GM21367 (cell line): ENCODE results near the gene ZBTB7C.

ENCODE experiments used
- ATAC-seq: cut with Tn5 transposase; IDR thresholded peaks from one replicate; pipeline ENCODE4 v1.9.1; 2021; ENCODE audit not compliant: unreplicated experiment

The ZBTB7C gene

GRCh38 chr18:48153613-48154481, 255.3 kb downstream of the ZBTB7C start:
- ATAC-seq = no peak

- no peak for ATAC-seq
Measured at GRCh38 chr18:48152549-48152948, 256.6 kb downstream of the ZBTB7C start.

- no peak for ATAC-seq
Measured at GRCh38 chr18:48151421-48152065, 257.6 kb downstream of the ZBTB7C start.

GRCh38 chr18:48149020-48149685, 260.0 kb downstream of the ZBTB7C start:
- no peak for ATAC-seq

GRCh38 chr18:48142994-48143393, 266.2 kb downstream of the ZBTB7C start:
- ATAC-seq = no peak

GRCh38 chr18:48142353-48142752, 266.8 kb downstream of the ZBTB7C start:
- ATAC-seq = no peak

GRCh38 chr18:48140731-48141130, 268.5 kb downstream of the ZBTB7C start:
- no peak for ATAC-seq

GRCh38 chr18:48139431-48140347, 269.5 kb downstream of the ZBTB7C start:
- no peak for ATAC-seq

GRCh38 chr18:48138660-48139430, 270.3 kb downstream of the ZBTB7C start:
- no peak for ATAC-seq

- ATAC-seq = no peak
Measured at GRCh38 chr18:48138210-48138609, 271.0 kb downstream of the ZBTB7C start.

- ATAC-seq = no peak
Measured at GRCh38 chr18:48137374-48138081, 271.7 kb downstream of the ZBTB7C start.

GRCh38 chr18:48136827-48137373, 272.3 kb downstream of the ZBTB7C start:
- no peak for ATAC-seq

GRCh38 chr18:48136051-48136826, 272.9 kb downstream of the ZBTB7C start:
- no peak for ATAC-seq

GRCh38 chr18:48135436-48135966, 273.7 kb downstream of the ZBTB7C start:
- no peak for ATAC-seq

GRCh38 chr18:48134609-48135008, 274.6 kb downstream of the ZBTB7C start:
- ATAC-seq = no peak

GRCh38 chr18:48133671-48134251, 275.4 kb downstream of the ZBTB7C start:
- ATAC-seq = no peak

GRCh38 chr18:48132797-48133655, 276.2 kb downstream of the ZBTB7C start:
- ATAC-seq = no peak
